ENCODE data around the gene CUBN.
A peak's percentile ranks its signal among the peaks of the same experiment; 100 is the strongest.

Gene CUBN

DNA sequence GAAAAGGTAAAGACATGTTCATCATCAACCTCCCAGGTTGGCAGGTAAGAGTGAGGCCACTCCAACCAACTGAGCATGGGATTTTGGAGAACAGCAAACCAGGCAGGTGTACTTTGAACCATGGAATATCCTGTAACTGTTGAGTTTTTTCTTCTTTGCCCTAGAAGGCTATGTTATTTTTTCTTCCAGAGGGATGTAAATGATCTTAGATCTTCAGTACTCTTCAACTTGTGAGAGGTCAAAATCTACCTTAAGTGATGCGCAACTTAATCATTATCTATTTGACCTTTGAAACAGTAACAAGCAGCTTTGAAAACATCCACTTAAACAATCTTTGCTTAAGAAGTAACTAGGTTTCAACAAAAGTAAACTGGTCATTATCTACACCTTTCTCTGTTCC lies at the start of gene CUBN:
Gene CUBN, minus strand, starts transcription at position 71 of the 400 bp plus-strand sequence. Its CDS starts 46 bp downstream, at position 25.
- no peak for FAIRE-seq

DNA sequence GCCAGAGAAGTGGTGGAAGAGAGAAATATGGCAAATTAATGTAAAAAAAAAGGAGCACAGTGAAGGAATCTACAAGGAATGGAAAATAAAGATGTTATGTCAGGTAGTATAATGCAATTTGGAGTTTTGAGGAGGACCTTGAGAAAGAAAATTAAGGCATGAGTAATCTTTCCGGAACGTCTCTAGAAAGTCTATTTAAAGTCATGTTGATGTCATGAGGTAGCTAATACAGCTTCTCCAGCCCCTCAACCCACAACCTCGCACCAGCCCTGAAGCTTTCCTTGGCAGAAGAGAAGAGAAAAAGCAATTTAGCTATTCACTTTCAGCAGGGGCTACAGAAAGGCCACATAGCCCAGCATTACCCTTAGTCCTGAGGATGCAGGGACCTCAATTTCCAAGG lies 49.4 kb upstream of the CUBN start:
- FAIRE-seq: no peak

DNA sequence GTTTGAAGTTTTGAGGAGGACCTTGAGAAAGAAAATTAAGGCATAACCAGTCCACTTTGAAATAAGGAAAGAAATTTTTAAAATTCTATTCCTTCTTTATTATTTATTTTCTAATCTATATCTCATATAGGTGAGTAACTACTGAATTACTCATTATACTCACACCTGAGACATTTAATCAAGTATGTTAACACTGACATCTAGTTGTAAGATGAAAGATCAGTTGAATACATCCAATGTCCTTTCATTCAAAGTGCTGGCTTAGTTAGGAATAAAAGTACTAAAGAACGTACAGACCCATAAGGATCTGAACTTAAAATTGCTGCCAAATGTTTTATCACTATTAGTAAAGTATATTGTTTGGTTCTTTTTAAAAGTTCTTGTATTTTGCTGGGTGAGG lies 48.4 kb upstream of the CUBN start:
- no peak for FAIRE-seq

DNA sequence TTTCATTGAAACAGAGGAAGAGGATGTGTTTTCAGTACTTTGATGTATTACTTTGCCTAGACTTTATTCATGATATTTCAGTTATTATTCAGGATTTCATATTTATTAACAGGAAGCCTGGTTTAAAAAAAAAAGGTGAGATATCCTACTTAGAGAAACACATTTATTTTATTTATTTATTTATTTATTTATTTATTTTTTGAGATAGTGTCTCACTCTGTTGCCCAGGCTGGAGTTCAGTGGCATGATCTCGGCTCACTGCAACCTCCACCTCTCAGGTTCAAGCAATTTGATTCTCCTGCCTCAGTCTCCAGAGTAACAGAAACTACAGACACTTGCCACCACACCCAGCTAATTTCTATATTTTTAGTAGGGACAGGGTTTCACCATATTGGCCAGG lies 47.4 kb upstream of the CUBN start:
- FAIRE-seq: no peak

DNA sequence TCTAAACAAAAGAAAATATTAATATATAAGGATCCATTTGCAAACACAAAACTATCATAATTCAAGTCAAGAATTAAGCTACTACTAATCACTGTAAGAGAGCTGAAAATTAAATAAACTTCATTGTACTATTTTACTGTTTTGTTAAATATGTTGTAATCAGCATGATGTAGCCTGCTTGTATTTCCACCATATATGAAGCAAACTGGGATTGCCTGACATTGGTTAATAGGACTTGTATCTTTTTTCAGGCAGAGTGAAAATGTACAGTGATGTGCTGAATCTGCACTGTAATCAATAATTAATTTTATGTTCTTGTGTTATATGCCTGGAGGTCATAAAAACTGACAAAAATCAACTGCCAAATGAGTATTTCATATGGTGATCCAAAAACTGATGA lies 46.5 kb upstream of the CUBN start:
- FAIRE-seq: no peak

DNA sequence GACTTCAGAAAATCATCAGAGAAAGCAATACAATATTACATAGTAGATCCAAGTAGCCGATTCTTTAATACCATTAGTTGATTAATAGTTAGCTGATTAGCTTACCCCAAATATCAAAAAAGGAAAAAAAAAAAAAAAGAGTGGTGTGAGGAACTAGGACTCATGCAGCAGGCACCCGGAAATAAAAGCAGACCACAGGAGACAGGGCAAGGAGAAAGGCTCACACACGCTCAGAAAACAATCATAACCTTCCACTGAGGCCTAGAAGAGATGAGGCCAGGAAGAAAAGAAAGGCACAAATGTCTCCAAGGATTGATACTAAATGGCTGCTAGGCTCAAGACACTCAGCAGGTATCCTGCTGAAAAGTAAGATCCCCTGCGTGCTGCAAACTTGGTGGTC lies 45.9 kb upstream of the CUBN start:
- FAIRE-seq: no peak

DNA sequence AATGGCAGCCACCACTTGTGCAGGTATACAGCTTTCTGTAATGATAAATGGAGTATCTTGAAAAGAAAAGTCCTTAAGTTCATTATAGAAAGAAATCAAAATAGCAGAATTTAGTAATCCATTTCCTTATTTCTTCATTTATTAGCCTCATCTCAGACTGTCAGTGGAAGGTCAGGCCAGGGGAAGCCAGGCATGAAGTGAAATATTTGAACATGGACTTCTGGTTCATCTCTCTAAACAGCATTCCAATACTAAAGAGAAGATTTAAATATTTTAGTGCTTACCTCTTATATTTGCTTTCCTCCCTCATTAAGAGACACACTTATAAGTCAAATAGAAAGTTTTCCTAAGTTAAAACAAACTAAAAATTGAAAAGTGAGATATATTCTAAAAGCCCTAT lies 45.0 kb upstream of the CUBN start:
- no peak for FAIRE-seq

DNA sequence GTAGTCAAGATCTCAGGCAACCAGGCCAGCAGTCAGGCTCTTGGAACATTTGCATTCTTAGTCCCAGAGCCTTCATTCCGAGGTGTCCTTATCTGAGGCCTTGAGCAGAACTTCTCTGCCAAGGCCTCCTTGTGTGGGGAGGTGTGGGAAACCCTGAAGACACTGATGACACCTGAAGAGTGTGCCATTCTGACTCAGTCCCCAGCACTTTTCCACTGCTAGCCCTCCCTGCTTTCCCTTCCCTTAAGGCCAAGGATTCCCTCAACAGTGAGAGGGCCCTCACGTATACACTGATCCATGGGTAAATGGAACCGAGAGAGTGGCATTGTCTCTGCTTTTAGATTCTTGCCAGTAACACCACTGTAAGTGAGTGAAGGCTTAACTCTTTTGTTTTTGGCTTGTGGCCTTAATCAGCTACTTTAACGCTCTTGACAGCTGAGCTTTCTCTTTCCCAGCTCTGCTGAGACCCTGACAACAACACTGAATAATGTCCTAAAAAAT lies 41.6 kb upstream of the CUBN start:
- FAIRE-seq: no peak

DNA sequence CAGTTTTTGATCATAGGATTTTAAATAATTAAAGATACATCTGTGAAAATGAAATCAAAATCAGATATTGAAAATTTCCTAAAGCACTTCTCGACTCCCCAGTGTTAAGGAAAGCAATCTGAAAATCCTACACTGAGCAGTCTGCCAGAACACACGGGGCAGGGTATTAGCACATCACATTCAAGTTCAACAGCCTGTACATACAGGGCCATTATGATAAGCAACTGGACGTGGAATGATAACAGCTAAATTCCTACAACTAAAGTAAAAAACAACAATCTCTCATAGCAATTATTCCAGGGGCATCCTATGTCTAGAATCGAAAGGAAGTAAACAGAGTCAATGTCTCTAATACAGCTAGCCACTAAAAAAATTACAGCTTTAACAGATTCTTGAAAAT lies 40.2 kb upstream of the CUBN start:
- no peak for FAIRE-seq

DNA sequence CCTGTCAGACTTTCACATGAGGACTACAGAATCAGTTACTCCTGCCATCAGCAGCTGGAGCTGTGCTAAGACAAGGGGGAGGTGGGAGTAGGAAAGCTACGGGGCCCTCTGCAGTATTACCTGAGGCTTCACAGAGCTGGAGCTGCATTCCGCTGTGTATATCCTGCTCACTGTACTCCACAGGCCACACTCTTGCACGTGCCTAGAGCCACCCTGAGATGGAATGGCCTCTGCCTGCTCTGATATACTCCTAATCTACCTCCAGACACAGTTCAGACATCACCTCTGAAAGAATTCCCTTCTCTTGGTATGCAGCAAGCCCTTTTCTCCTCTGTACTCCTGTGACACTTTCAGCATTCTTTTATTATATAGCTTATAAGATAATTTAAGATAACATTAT lies 37.1 kb upstream of the CUBN start:
- no peak for FAIRE-seq

DNA sequence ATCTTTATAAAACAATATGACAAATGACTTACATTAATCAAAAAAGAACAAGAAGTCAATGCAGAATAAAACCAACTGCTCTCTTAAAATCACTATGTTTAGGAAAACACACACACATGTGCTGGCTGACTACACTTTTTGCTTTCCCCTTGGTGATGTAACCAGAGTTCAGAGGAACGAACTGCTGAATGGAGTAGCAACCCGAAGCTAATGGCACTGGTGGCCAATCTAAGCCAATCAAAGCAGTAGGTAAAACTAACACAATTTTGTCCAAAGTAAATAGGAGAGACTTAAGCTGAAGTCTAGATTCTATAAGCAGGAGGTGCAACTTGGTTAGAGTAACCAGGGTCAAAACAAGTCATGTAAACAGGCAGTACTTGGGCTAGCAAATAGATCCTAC lies 33.2 kb upstream of the CUBN start:
- FAIRE-seq: no peak

DNA sequence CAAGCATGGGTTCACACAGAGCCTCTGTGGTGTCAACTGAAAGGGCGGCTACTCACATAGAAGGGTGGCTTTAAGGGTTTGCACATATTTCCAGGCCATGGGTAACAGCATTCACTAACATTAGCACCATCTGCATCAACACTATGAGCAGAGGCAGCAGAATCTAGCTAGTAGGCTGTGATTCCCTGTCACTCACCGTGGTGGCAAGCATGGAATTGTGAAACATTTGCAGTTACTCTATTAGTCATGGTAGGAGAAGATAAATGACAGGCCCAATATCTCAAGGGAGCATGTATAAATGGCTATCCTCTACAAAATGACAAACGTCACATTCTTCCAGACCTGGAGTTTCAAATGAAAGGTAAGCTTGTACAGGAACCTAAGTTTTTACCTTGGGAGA lies 32.2 kb upstream of the CUBN start:
- FAIRE-seq: no peak

DNA sequence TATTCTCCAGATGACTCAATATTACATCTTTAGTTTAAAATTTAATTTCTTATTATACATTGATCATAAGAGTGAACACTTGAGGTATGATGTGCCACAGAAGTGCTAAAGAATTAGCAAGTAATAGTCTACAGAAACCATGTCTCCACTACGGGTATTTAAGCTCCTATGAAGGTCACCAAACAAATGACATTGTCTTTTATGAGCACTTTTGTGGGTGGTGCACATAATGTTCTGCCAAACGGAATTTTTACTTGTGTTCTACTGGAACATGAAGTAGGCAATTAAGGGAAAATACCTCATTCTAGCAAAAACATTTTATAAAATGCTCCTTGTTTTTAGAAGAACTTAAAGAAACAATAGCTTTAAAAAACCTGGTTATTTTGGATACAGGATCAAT lies 27.4 kb upstream of the CUBN start:
- no peak for FAIRE-seq

DNA sequence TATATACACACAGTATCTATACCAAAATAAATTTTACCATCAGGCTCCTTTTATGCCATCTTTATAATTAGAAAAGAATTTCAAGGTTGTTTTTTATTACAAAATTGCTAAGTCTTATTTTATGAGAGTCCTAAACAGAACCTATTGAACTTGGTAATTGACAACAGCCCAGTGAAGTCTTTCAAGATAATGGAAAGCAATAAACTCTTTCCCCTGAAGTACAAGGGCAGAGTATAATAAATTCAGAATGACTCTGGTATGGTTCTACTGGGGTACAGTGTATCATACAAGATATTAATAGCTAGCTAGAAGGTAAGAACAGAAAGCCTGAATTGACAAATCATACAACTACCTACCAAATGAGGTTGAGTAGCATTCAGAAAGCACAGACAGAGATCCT lies 26.2 kb upstream of the CUBN start:
- no peak for FAIRE-seq

DNA sequence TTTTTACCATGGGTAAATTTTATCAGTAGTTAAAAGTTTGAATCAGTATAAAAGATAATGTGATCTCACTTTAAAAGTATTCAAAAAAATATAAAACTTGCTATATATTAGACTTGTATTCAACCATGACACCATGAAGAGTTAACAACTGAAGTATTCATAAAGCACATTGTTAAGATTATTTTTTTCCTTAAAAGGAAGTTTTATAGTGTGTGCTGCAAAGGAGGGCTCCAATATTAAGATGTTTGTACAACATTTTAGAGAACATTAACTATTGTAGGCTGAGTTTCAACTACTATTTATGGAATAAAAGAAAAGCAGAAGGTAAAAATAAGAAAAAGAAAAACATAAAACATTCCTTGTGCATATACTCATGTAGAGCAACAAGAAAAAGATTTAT lies 24.5 kb upstream of the CUBN start:
- FAIRE-seq: peak; percentile 55

DNA sequence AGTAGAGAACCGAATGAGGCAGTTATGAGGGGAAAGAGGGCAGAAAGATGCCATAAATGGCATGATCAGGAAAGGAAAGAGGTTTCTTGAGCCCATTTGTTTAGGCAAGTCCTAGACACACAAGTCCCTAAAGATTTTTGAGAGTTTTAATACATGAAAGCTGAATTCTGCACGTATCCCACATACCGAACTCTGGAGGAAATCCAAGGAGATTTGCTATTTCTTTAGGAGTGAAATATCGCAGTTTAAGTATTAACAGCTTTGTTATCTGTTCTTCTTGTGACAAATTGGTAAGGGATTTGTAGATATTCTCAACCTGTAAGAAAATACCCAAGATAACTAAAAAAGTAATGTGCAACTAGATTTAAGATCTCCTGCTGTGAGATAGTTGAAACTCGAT lies 23.7 kb upstream of the CUBN start:
- FAIRE-seq: no peak

DNA sequence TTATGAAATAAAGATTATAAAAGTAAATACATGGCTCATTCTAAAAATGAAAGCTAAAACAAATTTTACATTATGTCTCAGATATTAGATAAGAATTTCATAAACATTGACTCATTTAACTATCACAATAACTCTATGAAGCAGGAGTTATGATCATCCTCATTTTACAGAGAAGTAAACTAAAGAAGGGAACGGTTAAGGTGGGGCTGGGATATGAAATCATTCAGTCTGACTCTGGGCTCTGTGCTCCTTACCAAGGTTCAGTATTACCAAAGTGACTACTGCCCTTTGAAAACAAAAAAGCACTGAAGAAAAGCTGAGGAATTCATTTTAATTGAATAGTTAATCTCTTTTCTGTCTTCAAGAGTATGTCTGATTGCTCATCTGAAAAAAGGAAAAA lies 22.1 kb upstream of the CUBN start:
- no peak for FAIRE-seq

DNA sequence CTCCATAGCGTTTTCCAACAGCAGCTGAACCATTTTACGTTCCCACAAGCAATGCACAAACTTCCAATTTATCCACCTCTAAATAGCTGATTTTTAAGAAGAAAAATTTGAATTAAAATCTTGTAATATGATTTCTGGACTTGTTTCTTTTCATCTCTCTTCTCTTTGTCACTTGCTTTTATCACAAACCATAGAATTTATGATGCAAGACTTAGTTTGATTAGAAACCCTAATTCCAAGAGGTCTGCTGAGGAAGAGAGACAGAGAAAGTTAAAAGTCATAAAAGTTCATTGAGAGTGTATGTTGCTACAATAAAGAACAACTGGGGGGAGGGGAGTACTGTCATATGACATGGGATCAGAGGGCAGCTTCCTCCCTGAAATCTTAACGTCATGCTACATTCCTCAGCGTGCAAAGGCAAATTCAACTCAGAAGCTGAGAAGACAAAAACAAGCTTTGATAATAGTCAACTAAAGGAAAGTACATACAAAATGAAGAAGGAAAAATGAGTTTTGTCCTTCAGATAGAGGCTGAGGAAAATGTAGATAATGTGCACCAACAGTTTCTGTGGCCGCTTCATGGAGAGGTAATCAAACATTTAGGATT lies 18.4 kb upstream of the CUBN start:
- no peak for FAIRE-seq

DNA sequence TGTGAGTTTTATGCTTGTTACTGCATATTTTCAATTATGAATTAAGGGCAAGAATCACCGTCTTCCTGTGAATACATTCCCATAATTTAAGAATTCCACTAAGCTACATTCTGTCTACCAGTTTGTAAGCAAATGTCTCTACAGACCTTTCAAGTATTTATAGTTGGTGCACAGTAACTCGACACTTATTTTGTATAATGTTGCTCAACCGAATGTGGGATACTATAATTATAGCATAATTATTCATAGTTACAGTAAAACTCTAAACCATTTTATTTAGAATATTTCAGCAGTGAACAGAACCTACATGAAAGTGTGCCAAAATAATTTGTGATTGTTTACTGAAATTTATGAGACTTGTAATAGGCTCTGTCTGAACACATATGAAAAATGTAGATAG lies 17.3 kb upstream of the CUBN start:
- FAIRE-seq: peak; percentile 21

DNA sequence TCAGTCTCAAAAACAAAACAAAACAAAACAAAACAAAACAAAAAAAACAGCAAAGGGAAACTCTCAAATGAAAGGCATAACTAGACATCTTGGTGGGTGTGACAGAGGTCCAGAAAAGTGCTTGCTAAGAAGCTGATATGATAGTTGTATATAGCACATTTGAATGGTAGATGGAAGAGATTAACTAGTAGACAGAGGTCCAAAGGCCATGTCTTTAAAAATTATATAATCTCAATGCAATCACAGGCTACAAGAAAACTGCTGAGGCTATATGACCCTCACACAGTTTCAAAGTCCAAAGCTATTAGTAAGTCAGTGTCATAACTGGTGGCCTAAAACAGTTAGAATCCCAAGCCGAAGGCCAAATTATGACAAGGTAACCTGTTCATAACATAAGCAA lies 15.6 kb upstream of the CUBN start:
- FAIRE-seq: no peak

DNA sequence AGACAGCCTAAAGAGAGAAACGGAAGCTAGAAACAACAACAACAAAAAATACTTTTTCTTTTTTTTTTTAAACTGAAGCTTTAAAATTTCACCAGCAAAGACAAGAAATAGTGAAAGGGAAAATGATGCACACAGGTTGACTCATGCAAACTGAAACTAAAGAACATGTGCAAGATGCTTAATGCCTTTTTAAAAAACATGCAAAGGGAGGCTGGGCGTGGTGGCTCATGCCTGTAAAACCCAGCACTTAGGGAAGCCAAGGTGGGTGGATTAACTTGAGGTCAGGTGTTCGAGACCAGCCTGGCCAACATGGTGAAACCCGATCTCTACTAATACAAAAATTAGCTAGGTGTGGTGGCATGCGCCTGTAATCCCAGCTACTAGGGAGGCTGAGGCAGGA lies 15.1 kb upstream of the CUBN start:
- no peak for FAIRE-seq

DNA sequence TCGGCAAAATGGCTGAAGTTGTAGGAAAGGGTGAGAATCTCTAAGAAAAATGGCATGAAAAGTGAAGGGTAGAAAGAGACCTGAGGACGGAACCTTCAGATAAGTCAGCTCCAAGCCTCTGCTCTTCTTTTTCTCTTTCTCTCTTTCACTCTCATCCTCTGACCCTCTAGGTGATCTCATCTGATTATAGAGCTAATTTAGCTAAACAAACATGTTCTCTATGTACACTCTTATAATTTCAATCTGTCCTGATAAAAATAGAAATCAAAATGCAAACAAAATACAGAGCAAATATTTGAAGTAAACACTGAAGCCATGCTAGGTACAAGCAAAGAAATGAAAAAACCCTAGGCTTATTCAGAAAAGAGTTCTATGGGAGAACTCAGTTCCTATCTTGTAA lies 14.4 kb upstream of the CUBN start:
- peak; percentile 92 for FAIRE-seq

DNA sequence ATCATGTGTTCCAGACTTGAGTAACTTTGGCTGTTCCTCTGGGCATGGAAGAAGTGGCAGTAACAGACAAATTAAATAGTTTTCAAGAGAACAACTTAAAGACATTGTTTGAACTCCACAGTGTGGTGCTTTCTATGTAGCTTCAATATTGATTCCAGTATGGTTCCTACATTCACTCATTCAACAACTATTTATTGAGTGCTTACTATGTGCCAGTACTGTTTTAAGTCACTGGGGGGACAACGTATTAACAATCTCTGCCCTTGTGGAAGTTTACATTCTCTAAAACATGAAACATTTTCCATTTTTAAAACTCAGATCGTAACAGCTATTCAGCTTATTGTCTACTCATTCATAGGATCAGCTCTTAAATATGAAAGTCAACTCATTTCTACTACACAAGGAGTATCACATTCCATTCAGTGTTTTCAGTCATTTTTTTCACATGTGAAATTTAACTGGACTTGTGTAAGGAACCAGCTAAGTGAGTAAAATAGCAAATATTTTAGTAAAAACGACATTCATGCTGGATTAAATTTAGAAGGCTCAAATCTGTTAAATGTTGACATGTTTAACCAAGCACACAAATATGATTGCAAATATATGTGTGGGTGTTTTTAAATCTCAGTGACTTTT lies 13.6 kb upstream of the CUBN start:
- FAIRE-seq: no peak

DNA sequence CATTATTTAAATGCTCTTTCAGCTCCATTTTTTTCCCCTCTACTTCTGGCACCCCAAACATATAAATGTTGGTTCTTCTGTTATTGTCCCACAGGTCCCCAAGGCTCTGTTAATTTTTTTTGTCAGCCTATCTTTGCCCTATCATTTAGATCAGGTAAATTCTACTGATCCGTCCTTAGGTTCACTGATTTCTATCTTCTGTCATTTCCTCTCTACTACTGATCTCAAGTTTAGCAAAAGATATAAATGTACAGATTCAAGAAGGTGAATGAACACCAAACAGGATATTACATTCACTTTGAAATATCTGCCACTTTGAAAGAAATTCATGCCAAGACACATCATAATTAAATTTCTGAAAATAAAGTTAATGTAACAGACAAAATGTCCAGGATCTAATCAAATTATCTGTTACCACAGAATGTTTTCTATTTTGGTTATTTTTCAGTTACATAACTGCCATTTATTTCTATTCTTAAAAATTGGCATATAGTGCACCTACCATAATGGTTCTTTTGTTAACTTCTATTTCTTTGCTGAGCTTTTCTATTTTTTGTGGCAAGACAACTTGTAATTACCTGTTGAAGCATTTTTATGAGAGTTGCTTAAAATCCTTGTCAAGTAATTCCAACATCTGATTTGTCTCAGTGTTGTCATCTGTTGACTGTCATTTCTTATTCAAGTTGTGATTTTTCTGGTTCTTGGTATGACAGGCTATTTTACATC lies 12.1 kb upstream of the CUBN start:
- no peak for FAIRE-seq

DNA sequence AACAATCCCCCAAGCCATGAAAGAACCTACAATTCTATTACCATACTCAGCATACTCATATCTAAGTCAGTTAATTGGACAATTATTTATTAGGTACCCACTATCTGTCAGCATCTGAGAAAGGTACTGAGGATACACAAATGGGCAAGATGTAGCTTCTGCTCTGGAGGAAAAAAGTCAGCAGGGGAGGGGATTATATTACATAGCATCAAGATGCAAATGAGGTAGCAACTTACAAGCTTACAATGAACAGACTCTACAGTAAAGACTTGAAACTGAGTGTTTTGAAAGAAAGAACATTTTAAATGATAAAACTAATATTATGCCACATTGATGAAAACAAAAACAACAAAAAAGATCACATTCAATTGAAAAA lies 10.8 kb upstream of the CUBN start:
- no peak for FAIRE-seq

Data from islet of Langerhans (tissue), 1 donor.